Upper lobe of left lung (tissue), 6 donors: Measurements from ENCODE around the gene NMBR. TPM values are rescaled to one million over a fixed set of nuclear protein-coding genes. Genes with fewer than 3 reads are reported as not detected.
"Not testable (repeated sequence)": the region's sequence is repeated elsewhere in the genome, so short reads cannot be mapped to it uniquely, and the experiment has no call there.

Experiments used
- ATAC-seq, 2 donors: fragments of 200-7000 bp; cut with Tn5 transposase; one replicate each; pipeline ENCODE4 v1.9.1; 2022; ENCODE audit warnings: mild to moderate bottlenecking in 2 of 2, moderate library complexity in 2 of 2; ENCODE audit not compliant: low FRiP score in 2 of 2
- DNase-seq, 2 donors: peaks; one replicate each; pipeline ENCODE4 v3.0.0-alpha.2; 2019 to 2020
- H3K27ac ChIP-seq, 4 donors: fragments of 200-600 bp; sonication (generic); one replicate each; pipeline ENCODE4 v1.5.1; 2016 to 2019
- H3K27me3 ChIP-seq, 4 donors: fragments of 200-600 bp; sonication (generic); one replicate each; pipeline ENCODE4 v1.5.1; 2017 to 2019
- H3K36me3 ChIP-seq, 4 donors: fragments of 200-600 bp; sonication (generic); one replicate each; pipeline ENCODE4 v1.5.1; 2016 to 2019
- H3K4me1 ChIP-seq, 4 donors: fragments of 200-600 bp; sonication (generic); one replicate each; pipeline ENCODE4 v1.5.1; 2018 to 2019
- H3K4me3 ChIP-seq, 4 donors: fragments of 200-600 bp; sonication (generic); one replicate each; pipeline ENCODE4 v1.5.1; 2017 to 2019; ENCODE audit warnings: mild to moderate bottlenecking in 2 of 4, moderate library complexity in 1 of 4
- H3K9me3 ChIP-seq, 4 donors: fragments of 200-600 bp; sonication (generic); one replicate each; pipeline ENCODE4 v1.5.1; 2018 to 2019
- CTCF ChIP-seq, 6 experiments: fragments of 450-650 bp in 4 of 6; fragments of 200-600 bp in 2 of 6; sonication (generic) in 2 of 6; IDR thresholded peaks; one replicate each; pipeline ENCODE4 v1.5.1; 2016 to 2019; ENCODE audit warnings: antibody characterized with exemption in 6 of 6
- EP300 ChIP-seq, 4 donors: sonication (generic); formaldehyde crosslinking; IDR thresholded peaks; one replicate each; pipeline ENCODE4 v1.5.1; 2017; ENCODE audit warnings: antibody characterized with exemption in 4 of 4, control low read depth in 2 of 4
- POLR2A ChIP-seq, 4 donors: fragments of 450-650 bp; IDR thresholded peaks; one replicate each; pipeline ENCODE4 v1.5.1; 2016 to 2017; ENCODE audit warnings: antibody characterized with exemption in 4 of 4, mild to moderate bottlenecking in 2 of 4
- POLR2AphosphoS5 ChIP-seq, 2 donors: sonication (generic); formaldehyde crosslinking; IDR thresholded peaks; one replicate each; pipeline ENCODE4 v1.5.1; 2017; ENCODE audit warnings: antibody characterized with exemption in 2 of 2
- WGBS, 2 donors: methylation state at CpG; one replicate each; pipeline ENCODE4 v1.1.5; 2017 to 2018; 5-methylcytosine and 5-hydroxymethylcytosine counted together
- total RNA-seq, 6 donors: library from RNA; depleted of rRNA in 4 of 6; stranded (reverse); fragments of >200 nt in 4 of 6; gene quantifications; one replicate each; pipeline versions ENCODE4 v1.1.0 to v1.2.1, GENCODE V29; 2016 to 2021
- donor health status: DM: no; HTN: no; CAD: no; lungs with moderate emphysema.
- donor health status: DM: no; HTN: yes; CAD: no; lungs with severe emphysema.

NMBR gene
- total RNA-seq, 6 donors from 2014 or later, result not detected

GRCh38 chr6:142079130-142079529 is 67.8 kb downstream of the NMBR start:
- H3K4me3 ChIP-seq, result no peak overlapping the region
- H3K27me3 ChIP-seq, result no peaks in the 10 kb centered on the region
- no peaks in the 10 kb centered on the region for H3K9me3 ChIP-seq
- TF ChIP-seq POLR2AphosphoS5 (IDR thresholded peaks at IDR 0.05) (no peak), CTCF (IDR thresholded peaks at IDR 0.05) (no peak), POLR2A (IDR thresholded peaks at IDR 0.05) (no peak), EP300 (IDR thresholded peaks at IDR 0.05) (no peak)
- ATAC-seq, result no peak
- no peaks in the 10 kb centered on the region for H3K4me1 ChIP-seq
- DNase-seq, result no peak
- no peaks in the 10 kb centered on the region for H3K36me3 ChIP-seq
- no peak overlapping the region for H3K27ac ChIP-seq

DNA sequence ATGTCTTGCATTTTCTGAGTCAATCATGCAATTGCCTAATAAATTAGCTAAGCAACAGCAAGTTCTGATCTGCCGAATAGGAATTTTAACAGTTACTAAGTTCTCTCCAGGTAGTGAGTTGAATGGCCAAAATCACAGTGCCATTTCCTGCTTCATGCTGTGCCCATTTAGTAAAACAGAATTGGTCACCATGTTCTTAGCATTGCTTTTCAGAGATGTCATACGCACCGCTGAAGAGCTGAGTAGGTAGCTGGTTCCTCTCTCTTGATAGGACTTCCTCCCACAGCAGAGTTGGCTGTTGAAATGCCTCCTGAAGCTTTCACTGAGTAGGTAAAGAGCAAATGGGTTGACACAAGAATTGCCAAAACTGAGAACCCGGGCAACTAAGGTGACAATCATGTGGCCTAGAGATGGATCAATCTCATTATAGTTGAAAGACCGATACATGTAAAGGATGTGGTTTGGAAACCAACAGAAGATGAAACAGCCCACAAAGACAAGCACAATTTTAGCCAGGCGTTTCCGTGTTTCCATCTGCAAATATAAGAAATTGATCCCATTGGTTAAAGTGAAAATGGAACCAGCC is 71.3 kb downstream of the NMBR start:
- Histone ChIP-seq H3K4me3 (no peak overlapping the region), H3K4me1 (no peaks in the 10 kb centered on the region), H3K27ac (no peak overlapping the region), H3K36me3 (no peaks in the 10 kb centered on the region), H3K27me3 (no peaks in the 10 kb centered on the region), H3K9me3 (no peaks in the 10 kb centered on the region)
- TF ChIP-seq POLR2AphosphoS5 (IDR thresholded peaks at IDR 0.05) (no peak), CTCF (IDR thresholded peaks at IDR 0.05) (no peak)
- 89 to 93% methylated on average over 7 of the region's 7 CpGs for WGBS, 2 donors
- DNase-seq (no peak), ATAC-seq (no peak)

DNA sequence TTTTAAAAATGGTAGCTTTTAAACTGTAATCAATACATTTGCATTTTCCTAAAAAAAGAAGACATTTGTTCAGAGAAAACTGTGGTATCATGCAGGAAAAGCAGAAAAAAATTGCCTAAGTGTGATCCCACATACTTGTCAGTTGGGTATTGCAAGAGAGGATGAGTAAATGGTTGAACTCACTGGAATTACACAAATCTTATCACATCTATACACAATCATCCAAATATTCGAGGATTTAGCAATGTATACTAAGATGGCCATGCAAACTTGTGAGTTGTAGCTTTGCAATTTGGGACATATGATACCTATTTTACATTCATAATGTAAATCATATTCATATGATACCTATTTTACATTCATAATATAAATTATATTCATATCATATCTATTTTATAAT is 72.4 kb downstream of the NMBR start:
- WGBS, 2 donors, result 67 to 68% methylated on average over 1 of the region's 1 CpG
- no peak for TF ChIP-seq EP300 (IDR thresholded peaks at IDR 0.05)
- no peak for TF ChIP-seq CTCF (IDR thresholded peaks at IDR 0.05)
- TF ChIP-seq POLR2AphosphoS5 (IDR thresholded peaks at IDR 0.05), result no peak
- TF ChIP-seq POLR2A (IDR thresholded peaks at IDR 0.05), result no peak
- ATAC-seq, result no peak

GRCh38 chr6:142071981-142072380 is 74.9 kb downstream of the NMBR start:
- no peaks in the 10 kb centered on the region for H3K4me1 ChIP-seq
- H3K36me3 ChIP-seq, result no peaks in the 10 kb centered on the region
- H3K9me3 ChIP-seq, result no peaks in the 10 kb centered on the region
- ATAC-seq (no peak), DNase-seq (no peak)
- no peak overlapping the region for H3K4me3 ChIP-seq
- no peak for TF ChIP-seq POLR2A (IDR thresholded peaks at IDR 0.05)
- no peak for TF ChIP-seq CTCF (IDR thresholded peaks at IDR 0.05)
- no peak for TF ChIP-seq EP300 (IDR thresholded peaks at IDR 0.05)
- no peak for TF ChIP-seq POLR2AphosphoS5 (IDR thresholded peaks at IDR 0.05)
- H3K27ac ChIP-seq, result no peak overlapping the region
- 76 to 81% methylated on average over 3 of the region's 3 CpGs for WGBS, 2 donors
- H3K27me3 ChIP-seq, result no peaks in the 10 kb centered on the region

More for the DNA sequence above, 72.4 kb downstream of the NMBR start:
- Histone ChIP-seq H3K27me3 (no peaks in the 10 kb centered on the region), H3K4me1 (no peaks in the 10 kb centered on the region), H3K36me3 (no peaks in the 10 kb centered on the region), H3K9me3 (no peaks in the 10 kb centered on the region), H3K4me3 (no peak overlapping the region), H3K27ac (no peak overlapping the region)
- DNase-seq, result no peak

- no peak for ATAC-seq
Measured at GRCh38 chr6:142068416-142068815, 78.5 kb downstream of the NMBR start.

DNA sequence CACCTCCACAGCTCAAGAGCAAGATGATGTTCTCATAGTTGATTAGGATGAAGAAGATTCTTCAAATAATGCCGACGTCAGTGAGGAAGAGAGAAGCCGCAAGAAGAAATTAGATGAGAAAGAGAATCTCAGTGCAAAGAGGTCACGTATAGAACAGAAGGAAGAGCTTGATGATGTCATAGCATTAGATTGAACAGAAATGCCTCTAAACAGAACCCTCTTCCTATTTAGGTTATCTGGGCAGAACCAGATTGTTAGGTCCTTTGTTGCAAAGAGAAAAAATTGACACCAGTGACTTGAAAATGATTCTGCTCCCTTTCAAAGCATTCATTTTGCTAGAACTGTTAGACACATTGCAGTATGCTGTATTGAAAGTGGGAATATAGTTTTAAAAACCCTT is 84.1 kb downstream of the NMBR start:
- H3K4me3 ChIP-seq, H3K9me3 ChIP-seq, DNase-seq, H3K4me1 ChIP-seq, H3K27me3 ChIP-seq, H3K36me3 ChIP-seq, ATAC-seq, H3K27ac ChIP-seq: not testable (repeated sequence)
- WGBS, 2 donors, result 81 to 87% methylated on average over 4 of the region's 4 CpGs

More at GRCh38 chr6:142068416-142068815, 78.5 kb downstream of the NMBR start:
- no peaks in the 10 kb centered on the region for H3K36me3 ChIP-seq
- no peaks in the 10 kb centered on the region for H3K4me1 ChIP-seq
- no peak overlapping the region for H3K4me3 ChIP-seq
- TF ChIP-seq POLR2A (IDR thresholded peaks at IDR 0.05) (no peak), EP300 (IDR thresholded peaks at IDR 0.05) (no peak), CTCF (IDR thresholded peaks at IDR 0.05) (no peak), POLR2AphosphoS5 (IDR thresholded peaks at IDR 0.05) (no peak)
- no peaks in the 10 kb centered on the region for H3K9me3 ChIP-seq
- no peaks in the 10 kb centered on the region for H3K27me3 ChIP-seq
- H3K27ac ChIP-seq, result no peak overlapping the region
- DNase-seq, result no peak
